NCI-H2107 treated with DMSO at 0.1 percent for 48 hours (cell line): ENCODE measurements around the gene TBC1D2.
A peak's percentile ranks its signal among the peaks of the same experiment; 100 is the strongest.

ENCODE experiments used
- DNase-seq: peaks from one replicate; lab custom pipeline; 2025; ENCODE audit not compliant: unreplicated experiment; lab: John Stamatoyannopoulos, UW

TBC1D2 gene

GRCh38 chr9:98241357-98242300, 13.8 kb downstream of the TBC1D2 start:
- DNase-seq = no peak

- DNase-seq = no peak
Observed at GRCh38 chr9:98240475-98240874, 15.0 kb downstream of the TBC1D2 start.

GRCh38 chr9:98236901-98237487, 18.5 kb downstream of the TBC1D2 start:
- no peak for DNase-seq

GRCh38 chr9:98235126-98235525, 20.3 kb downstream of the TBC1D2 start:
- no peak for DNase-seq

GRCh38 chr9:98234245-98234825, 21.1 kb downstream of the TBC1D2 start:
- no peak for DNase-seq

GRCh38 chr9:98232926-98233325, 22.5 kb downstream of the TBC1D2 start:
- DNase-seq = no peak

GRCh38 chr9:98231770-98232478, 23.5 kb downstream of the TBC1D2 start:
- DNase-seq = no peak

- DNase-seq = no peak
Observed at GRCh38 chr9:98230789-98231188, 24.7 kb downstream of the TBC1D2 start.

- DNase-seq = no peak
Observed at GRCh38 chr9:98230304-98230703, 25.1 kb downstream of the TBC1D2 start.

GRCh38 chr9:98229620-98230019, 25.8 kb downstream of the TBC1D2 start:
- DNase-seq = no peak

- no peak for DNase-seq
Observed at GRCh38 chr9:98229090-98229395, 26.4 kb downstream of the TBC1D2 start.

GRCh38 chr9:98228392-98229089, 26.9 kb downstream of the TBC1D2 start:
- DNase-seq = no peak

- no peak for DNase-seq
Observed at GRCh38 chr9:98227883-98228282, 27.6 kb downstream of the TBC1D2 start.

- peak; percentile 16 for DNase-seq
Observed at GRCh38 chr9:98226957-98227356, 28.5 kb downstream of the TBC1D2 start.

GRCh38 chr9:98226516-98226915, 28.9 kb downstream of the TBC1D2 start:
- no peak for DNase-seq

GRCh38 chr9:98225015-98225442, 30.4 kb downstream of the TBC1D2 start:
- DNase-seq = peak; percentile 3

- no peak for DNase-seq
Observed at GRCh38 chr9:98222885-98223691, 32.4 kb downstream of the TBC1D2 start.

GRCh38 chr9:98220911-98221310, 34.5 kb downstream of the TBC1D2 start:
- DNase-seq = no peak

- no peak for DNase-seq
Observed at GRCh38 chr9:98219794-98220370, 35.6 kb downstream of the TBC1D2 start.

GRCh38 chr9:98219364-98219716, 36.1 kb downstream of the TBC1D2 start:
- no peak for DNase-seq
